ENCODE measurements around the gene AP5Z1.

DNA sequence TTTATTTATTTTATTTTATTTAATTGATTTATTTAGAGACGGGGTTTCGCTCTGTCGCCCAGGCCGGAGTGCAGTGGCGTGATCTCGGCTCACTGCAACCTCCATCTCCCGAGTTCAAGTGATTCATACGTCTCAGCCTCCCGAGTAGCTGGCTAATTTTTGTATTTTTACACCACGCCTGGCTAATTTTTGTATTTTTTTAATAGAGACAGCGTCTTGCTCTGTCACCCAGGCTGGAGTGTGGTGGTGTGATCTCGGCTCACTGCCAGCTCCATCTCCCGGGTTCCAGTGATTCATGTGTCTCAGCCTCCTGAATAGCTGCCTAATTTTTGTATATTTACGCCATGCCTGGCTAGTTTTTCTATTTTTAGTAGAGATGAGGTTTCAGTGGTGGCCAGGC is 34.2 kb downstream of the AP5Z1 start:
- no peak for TF ChIP-seq POLR2A (IDR thresholded peaks at IDR 0.05)
- TF ChIP-seq CTCF (IDR thresholded peaks at IDR 0.05), result no peak

Measured in body of pancreas (tissue), 4 donors.